Activated naive CD8-positive, alpha-beta T cell (primary cell): Measurements from ENCODE around the gene JUND.

Experiments
- H3K27ac Mint-ChIP-seq: one replicate; pipeline ENCODE4 v1.8.0; 2021; ENCODE audit warnings: mixed read lengths
- H3K27me3 Mint-ChIP-seq: one replicate; pipeline ENCODE4 v1.8.0; 2021; ENCODE audit warnings: mixed read lengths
- H3K36me3 Mint-ChIP-seq: one replicate; pipeline ENCODE4 v1.8.0; 2021; ENCODE audit warnings: mixed read lengths
- H3K4me1 Mint-ChIP-seq: one replicate; pipeline ENCODE4 v1.8.0; 2021; ENCODE audit warnings: low read depth, mixed read lengths
- H3K4me3 Mint-ChIP-seq: one replicate; pipeline ENCODE4 v1.8.0; 2021; ENCODE audit warnings: mild to moderate bottlenecking, mixed read lengths
- H3K9me3 Mint-ChIP-seq: one replicate; pipeline ENCODE4 v1.8.0; 2021; ENCODE audit warnings: low read depth, mixed read lengths

JUND gene

DNA sequence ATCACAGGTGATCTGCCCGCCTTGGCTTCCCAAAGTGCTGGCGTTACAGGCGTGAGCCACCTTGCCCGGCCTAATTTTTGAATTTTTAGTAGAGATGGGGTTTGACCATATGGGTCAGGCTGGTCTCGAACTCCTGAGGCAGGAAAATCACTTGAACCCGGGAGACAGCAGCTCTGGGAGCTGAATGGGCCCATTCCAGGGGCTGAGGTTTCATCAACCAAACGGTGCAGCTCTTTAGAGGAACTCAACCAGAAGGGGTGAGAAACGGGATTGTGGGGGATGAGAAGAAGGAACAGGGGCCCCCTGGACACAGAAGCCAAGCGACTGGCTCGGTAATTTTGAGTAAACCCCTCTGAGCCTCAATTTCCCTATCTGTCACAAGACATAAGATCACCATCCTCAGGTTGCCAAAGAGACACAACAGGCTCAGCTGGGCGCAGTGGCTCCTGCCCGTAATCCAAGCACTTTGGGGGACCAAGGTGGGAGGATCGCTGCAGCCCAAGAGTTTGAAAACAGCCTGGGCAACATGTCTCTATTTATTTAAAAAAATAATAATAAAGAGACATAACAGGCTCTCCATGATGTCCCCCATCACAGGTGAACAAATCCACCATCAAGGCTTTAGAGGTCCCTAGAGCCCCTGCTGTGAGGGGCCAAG, 7.7 kb downstream of the JUND start:
- Mint-ChIP-seq H3K9me3 (no peaks in the 10 kb centered on the region), H3K4me1 (peaks cover 29% of the 10 kb centered on the region), H3K4me3 (no peak overlapping the region), H3K36me3 (peaks cover 1% of the 10 kb centered on the region), H3K27me3 (no peaks in the 10 kb centered on the region), H3K27ac (no peak overlapping the region)

DNA sequence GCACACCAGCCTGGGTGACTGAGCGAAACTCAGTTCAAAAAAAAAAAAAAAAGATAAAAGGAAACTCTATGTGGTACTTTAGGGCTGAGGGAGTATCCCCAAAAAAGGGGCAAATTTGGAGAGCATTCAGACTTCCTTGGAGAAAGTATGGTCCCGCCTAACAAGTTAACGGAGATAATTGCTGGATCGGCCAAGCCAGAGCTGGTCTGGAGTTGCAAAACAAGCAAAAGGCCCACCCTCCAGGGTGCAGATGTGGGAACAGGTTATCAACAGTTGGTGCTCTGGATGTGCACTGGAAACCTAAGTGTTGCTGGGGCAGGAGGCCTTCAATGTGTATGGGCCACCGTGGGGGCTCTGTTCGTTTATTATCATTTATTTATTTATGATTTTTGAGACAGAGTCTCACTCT, 10.0 kb downstream of the JUND start:
- H3K27me3 Mint-ChIP-seq: no peaks in the 10 kb centered on the region
- no peaks in the 10 kb centered on the region for H3K9me3 Mint-ChIP-seq
- H3K4me3 Mint-ChIP-seq: no peak overlapping the region
- H3K36me3 Mint-ChIP-seq: no peaks in the 10 kb centered on the region
- peaks cover 19% of the 10 kb centered on the region for H3K4me1 Mint-ChIP-seq
- H3K27ac Mint-ChIP-seq: no peak overlapping the region

DNA sequence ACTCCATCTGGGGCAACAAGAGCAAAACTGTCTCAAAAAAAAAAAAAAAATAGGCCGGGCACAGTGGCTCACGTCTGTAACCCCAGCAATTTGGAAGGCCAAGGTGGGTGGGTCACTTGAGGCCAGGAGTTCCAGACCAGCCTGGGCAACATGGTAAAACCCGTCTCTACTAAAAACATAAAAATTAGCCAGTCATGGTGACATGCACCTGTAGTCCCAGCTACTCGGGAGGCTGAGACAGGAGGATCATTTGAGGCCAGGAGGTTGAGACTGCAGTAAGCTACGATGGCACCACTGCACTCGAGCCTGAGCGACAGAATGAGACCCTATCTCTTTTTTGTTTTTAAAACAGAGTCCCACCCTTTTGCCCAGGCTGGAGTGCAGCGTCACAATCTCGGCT, 11.1 kb downstream of the JUND start:
- Mint-ChIP-seq H3K4me1 (peaks cover 14% of the 10 kb centered on the region), H3K27me3 (no peaks in the 10 kb centered on the region), H3K4me3 (no peak overlapping the region), H3K27ac (no peak overlapping the region), H3K36me3 (no peaks in the 10 kb centered on the region), H3K9me3 (no peaks in the 10 kb centered on the region)

DNA sequence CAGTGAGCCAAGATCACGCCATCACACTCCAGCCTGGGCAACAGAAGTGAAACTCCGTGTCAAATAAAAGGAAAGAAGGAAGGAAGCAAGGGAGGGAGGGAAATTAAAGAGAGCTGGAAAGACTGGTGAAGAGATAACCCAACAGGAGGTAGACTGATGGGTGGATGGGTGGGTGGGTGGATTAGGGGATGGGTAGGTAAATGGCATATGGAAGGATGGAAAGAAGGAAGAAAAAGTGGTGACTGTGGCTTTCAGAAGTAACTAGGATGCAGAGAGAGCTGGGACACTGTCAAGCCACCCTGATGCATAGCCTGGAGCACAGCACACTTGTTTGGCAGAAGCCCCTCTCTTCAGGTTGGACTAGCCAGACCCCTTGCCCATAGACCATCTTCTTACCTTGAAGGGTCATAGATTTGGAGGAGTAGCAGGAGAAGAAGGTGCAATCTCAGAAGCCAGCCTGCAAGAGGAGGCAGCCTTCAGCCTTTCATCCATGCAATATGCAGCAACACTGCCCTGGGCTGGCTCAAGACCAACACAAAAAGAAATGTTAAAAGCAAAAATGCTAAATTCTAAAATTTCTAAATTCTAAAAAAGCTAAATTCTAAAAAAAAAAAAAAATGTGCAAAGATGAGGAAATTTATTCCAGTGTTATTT, 12.2 kb downstream of the JUND start:
- Mint-ChIP-seq H3K27ac (peak overlapping the region; percentile 34), H3K36me3 (no peaks in the 10 kb centered on the region), H3K4me3 (no peak overlapping the region), H3K4me1 (peaks cover 4% of the 10 kb centered on the region), H3K9me3 (no peaks in the 10 kb centered on the region), H3K27me3 (no peaks in the 10 kb centered on the region)

DNA sequence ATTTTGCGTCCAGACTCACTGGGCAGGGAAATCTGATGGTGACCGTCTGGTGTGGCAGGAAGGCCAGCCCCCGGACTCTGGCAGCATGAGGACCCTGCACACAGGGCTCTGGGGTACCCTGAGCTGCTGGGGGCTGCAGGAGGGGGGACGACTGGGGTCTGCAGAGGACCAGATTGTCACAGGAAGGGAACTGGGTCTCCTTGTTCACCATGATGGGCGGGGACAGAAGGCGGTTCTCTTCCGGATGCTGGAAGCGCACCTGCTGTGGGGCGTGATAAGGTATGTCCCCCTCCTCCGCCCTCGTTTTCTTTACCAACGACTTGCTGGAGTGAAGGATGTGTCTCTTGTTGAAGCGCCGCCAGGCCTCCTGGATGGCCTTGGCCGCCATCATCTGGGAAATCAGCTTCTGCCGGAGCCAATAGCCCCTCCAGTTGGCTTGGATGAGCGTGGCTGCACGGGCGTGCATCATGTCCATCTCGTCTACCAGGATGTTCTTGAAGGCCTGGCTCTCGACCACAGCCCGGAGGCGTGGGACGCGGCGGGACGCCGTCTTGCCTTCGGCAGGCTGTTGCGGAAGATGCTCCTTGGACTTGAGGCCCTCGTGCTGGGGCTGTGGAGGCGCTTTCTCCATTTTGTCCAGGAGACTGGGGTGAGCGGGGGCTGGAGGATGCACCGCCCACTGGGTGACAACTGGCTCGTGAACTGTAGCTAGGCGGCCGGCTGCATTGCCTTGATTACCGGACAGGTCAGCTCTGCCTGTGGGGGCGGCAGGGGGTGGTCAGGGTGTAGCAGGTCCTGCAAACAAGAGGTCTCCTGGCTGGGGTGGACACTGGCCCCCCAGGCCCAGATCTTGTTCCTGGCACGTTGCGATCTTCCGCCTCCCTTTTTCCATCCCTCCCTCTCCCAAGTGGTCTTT, 14.4 kb downstream of the JUND start:
- H3K9me3 Mint-ChIP-seq: no peaks in the 10 kb centered on the region
- no peaks in the 10 kb centered on the region for H3K27me3 Mint-ChIP-seq
- H3K4me1 Mint-ChIP-seq: peaks cover 4% of the 10 kb centered on the region
- H3K27ac Mint-ChIP-seq: no peak overlapping the region
- H3K4me3 Mint-ChIP-seq: no peak overlapping the region
- H3K36me3 Mint-ChIP-seq: no peaks in the 10 kb centered on the region

DNA sequence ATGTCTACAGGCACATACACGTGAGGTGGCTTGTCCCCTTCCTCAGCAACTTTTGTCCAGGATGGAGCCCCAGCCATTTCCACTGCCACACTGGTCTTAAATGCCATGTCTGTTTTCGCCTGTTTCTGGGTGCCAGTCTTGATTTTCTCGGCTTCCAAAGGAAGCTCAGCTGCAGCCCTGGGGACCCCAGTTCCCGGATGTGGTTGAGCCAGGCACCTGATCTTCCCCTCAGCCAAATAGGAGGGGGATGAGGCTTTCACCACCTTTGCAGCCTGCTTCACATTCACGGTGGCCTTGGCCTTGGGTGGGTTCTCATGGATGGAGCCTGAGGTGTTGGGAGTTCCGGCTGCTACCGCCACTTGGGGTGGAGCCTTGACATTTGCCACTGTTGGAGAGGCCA, 15.8 kb downstream of the JUND start:
- H3K27me3 Mint-ChIP-seq: no peaks in the 10 kb centered on the region
- H3K36me3 Mint-ChIP-seq: no peaks in the 10 kb centered on the region
- H3K27ac Mint-ChIP-seq: no peak overlapping the region
- H3K9me3 Mint-ChIP-seq: no peaks in the 10 kb centered on the region
- no peak overlapping the region for H3K4me3 Mint-ChIP-seq
- H3K4me1 Mint-ChIP-seq: peaks cover 1% of the 10 kb centered on the region

DNA sequence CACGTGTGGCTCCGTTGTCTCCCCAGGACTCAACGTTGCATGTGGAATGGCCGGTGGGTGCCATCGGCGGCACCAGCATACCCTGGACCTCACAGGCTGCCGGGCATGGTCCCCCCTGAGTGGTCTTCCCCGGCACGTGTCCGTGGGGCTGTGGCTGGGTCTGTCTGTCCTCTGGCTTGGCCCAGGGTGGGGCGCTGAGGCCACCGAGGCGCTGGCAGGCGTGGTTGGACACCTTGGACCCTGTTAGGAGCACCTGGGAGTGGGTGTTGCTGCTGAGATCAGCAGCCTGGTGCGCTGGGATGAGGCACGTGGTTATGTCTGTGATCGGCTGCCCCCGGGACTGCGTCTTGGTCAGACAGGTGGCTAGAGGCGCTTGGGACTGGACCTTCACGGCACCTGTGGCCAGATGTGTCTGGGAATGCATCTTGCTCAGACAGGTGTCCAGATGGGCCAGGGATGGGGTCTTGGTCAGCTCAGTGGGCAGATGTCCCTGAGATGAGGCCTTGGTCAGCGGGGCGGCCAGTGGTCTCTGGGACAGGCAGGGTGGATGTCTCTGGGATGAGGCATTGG, 16.4 kb downstream of the JUND start:
- Mint-ChIP-seq H3K36me3 (no peaks in the 10 kb centered on the region), H3K27ac (no peak overlapping the region), H3K4me3 (no peak overlapping the region)

DNA sequence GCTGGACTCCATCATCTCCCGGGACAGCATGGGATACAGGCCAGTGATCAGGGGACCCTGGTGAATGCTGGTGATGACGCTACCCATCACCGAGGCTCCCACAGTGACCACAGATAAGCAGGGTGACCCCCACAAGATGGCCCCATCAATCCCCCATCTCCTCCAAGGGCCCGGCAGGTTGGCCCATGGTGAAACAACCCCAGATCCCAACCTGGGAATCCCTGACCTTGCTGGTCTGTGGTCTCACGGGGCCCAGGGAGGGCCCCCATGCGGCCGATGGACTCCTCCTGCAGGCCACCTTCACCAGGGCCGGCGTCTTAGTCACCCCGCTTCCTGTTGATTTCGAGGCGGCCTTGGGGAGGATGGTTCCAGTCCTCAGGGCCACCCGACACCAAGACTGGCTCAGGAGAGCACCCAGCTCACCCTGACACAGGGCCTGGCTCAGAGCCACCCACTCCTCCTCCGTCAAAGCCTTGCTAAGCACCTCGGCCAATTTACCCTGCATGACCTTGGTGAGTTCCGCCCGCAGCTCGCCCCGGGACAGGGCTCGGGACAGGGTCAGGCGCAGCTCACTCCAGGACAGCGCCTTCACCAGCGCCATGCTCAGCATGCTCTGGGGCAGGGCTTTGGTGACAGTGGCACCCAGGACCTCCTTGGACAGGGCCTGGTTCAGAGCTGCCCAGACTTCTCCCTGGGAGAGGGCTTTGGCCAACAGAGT, 17.1 kb downstream of the JUND start:
- no peak overlapping the region for H3K27ac Mint-ChIP-seq
- no peaks in the 10 kb centered on the region for H3K27me3 Mint-ChIP-seq
- H3K4me3 Mint-ChIP-seq: no peak overlapping the region
- H3K9me3 Mint-ChIP-seq: no peaks in the 10 kb centered on the region
- no peaks in the 10 kb centered on the region for H3K36me3 Mint-ChIP-seq
- peaks cover 1% of the 10 kb centered on the region for H3K4me1 Mint-ChIP-seq

More for the DNA sequence above, 16.4 kb downstream of the JUND start:
- no peaks in the 10 kb centered on the region for H3K9me3 Mint-ChIP-seq
- no peaks in the 10 kb centered on the region for H3K27me3 Mint-ChIP-seq
- H3K4me1 Mint-ChIP-seq: peaks cover 1% of the 10 kb centered on the region

DNA sequence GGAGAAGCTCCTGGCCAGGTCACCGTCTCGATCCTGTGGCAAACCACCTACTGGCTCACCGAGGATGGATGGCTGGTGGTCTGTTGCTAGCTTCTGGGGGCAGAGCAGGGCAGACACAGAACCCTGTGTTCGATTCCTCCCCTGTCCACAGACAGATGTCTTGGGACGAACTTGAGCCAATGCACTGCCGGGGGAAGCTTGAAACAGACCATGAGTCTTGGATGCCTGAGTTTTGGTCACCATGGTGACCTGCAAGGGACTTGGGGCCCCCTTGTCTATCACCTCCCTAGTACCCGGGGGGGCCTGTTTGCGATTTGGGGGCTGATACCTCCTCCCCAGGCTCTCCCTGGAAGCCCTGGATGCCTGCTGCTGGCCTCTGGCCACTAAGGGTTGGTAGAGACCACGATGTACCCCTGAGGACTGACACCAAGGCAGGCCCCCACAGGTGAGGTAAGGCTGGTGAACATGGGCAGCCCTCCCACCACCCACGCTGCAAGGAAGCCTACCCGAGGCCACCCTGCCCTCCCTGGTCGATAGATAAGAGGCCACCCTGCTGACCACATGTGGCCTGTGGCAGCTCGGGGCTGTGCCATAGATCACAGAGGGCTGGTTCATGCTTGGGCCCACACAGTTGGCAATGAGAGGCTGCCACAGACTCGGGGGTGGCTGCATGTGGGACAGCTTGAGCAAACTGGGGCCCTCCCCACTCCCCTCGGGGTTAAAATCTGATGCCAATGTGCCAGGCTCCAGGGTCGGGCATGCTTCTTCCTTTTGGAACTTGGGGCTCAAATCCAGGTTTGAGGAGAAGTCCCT, 17.9 kb downstream of the JUND start:
- no peak overlapping the region for H3K27ac Mint-ChIP-seq
- H3K36me3 Mint-ChIP-seq: no peaks in the 10 kb centered on the region
- no peaks in the 10 kb centered on the region for H3K4me1 Mint-ChIP-seq
- H3K4me3 Mint-ChIP-seq: no peak overlapping the region
- no peaks in the 10 kb centered on the region for H3K27me3 Mint-ChIP-seq
- H3K9me3 Mint-ChIP-seq: no peaks in the 10 kb centered on the region

DNA sequence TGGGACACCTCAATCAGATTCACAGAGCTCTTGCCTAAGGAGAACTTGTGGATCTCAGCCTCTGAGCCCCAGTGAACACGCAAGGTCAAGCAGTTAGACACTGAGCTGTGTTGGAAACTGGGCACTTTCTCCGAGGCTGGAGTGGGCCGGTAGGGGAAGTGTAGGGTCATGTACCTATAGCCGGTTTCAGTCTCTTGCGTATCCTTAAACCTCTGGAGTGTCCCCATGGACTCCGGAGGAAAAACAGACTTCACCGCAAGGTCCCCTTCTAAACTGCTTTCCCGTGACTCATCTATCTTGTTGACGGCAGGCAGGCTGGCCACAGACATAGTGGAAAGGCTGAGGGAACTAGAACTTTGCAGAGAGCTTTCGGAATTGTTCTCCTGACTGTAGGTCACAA, 18.5 kb downstream of the JUND start:
- Mint-ChIP-seq H3K27me3 (no peaks in the 10 kb centered on the region), H3K4me3 (no peak overlapping the region), H3K9me3 (no peaks in the 10 kb centered on the region)

DNA sequence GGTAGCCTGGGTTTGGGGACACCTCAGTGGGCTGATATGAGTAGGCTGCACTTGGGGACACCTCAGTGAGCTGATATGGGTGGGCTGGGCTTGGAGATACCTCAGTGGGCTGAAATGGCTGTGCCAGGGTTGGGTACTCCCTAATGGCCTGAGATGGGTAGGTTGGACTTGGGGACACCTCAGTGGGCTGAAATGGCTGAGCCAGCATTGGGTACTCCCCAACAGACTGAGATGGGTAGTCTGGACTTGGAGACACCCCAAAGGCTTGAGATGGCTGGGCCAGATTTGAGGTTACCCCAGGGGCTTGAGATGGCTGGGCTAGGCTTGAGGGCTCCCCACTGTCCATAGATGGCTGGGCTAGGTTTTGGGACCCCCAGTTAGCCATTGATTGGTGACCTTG, 19.3 kb downstream of the JUND start:
- H3K27ac Mint-ChIP-seq: no peak overlapping the region

More for the DNA sequence above, 18.5 kb downstream of the JUND start:
- no peak overlapping the region for H3K27ac Mint-ChIP-seq
- no peaks in the 10 kb centered on the region for H3K36me3 Mint-ChIP-seq
- H3K4me1 Mint-ChIP-seq: no peaks in the 10 kb centered on the region

DNA sequence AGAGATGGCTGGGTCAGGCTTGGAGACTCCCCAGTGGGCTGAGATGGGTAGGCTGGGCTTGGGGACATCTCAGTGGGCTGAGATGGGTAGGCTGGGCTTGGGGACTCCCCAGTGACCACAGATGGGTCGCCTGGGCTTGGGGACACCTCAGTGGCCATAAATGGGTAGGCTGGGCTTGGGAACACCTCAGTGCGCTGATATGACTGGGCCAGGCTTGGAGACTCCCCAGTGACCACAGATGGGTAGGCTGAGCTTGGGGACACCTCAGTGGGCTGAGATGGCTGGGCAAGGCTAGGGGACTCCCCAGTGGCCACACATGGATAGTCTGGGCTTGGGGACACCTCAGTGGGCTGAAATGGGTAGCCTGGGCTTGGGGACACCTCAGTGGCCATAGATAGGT, 19.9 kb downstream of the JUND start:
- H3K9me3 Mint-ChIP-seq: no peaks in the 10 kb centered on the region
- H3K4me3 Mint-ChIP-seq: no peak overlapping the region
- H3K4me1 Mint-ChIP-seq: no peaks in the 10 kb centered on the region
- no peak overlapping the region for H3K27ac Mint-ChIP-seq
- no peaks in the 10 kb centered on the region for H3K36me3 Mint-ChIP-seq
- no peaks in the 10 kb centered on the region for H3K27me3 Mint-ChIP-seq

More for the DNA sequence above, 19.3 kb downstream of the JUND start:
- no peaks in the 10 kb centered on the region for H3K36me3 Mint-ChIP-seq
- H3K4me1 Mint-ChIP-seq: no peaks in the 10 kb centered on the region
- H3K27me3 Mint-ChIP-seq: no peaks in the 10 kb centered on the region
- no peak overlapping the region for H3K4me3 Mint-ChIP-seq
- H3K9me3 Mint-ChIP-seq: no peaks in the 10 kb centered on the region

DNA sequence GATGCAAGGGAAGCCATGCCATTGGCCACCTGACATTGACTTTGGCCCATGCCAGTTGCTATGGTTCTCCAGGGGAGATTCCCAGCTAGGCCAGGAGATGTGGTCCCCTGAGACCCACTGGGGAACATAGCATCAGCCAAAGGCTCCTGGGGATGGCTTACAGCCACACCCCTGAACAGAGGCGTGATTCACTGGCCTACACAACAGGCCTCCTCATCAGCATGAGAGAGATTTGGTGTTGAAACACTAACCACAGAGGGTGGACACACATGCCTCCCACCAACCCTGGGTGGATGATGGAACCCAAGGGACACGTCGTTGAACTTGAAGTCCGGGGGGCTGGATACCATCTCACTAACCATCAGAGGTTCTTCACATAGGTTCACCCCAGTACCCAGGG, 21.5 kb downstream of the JUND start:
- no peak overlapping the region for H3K4me3 Mint-ChIP-seq
- H3K27ac Mint-ChIP-seq: no peak overlapping the region
- no peaks in the 10 kb centered on the region for H3K27me3 Mint-ChIP-seq
- H3K4me1 Mint-ChIP-seq: peaks cover 2% of the 10 kb centered on the region
- no peaks in the 10 kb centered on the region for H3K36me3 Mint-ChIP-seq
- no peaks in the 10 kb centered on the region for H3K9me3 Mint-ChIP-seq
